SIG-M5 (cell line): ENCODE measurements around the gene MCF2L2.

Experiments
- DNase-seq: peaks from one replicate; lab custom pipeline; 2025; lab: John Stamatoyannopoulos, UW

MCF2L2 gene

DNA sequence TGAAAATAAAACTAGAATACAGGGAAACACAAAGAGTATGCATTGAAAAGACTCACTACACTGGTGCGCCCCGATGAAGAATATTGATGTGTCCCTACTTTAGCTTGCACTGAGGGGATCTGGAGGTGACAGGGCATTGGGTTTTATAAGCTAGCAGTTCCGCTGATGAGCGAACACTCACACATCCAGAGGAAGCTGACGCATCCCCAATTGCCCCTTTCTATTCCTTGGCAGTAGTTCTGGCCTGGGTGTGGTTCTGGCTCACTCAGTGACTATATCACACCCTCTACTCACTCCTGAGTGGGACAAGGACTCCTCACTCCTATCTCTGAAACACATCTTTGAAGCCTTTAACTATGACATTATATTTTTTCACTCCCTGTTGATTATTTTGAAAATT, 104.3 kb downstream of the MCF2L2 start:
- no peak for DNase-seq

- DNase-seq = no peak
Measured at GRCh38 chr3:183319371-183319770, 109.0 kb downstream of the MCF2L2 start.

DNA sequence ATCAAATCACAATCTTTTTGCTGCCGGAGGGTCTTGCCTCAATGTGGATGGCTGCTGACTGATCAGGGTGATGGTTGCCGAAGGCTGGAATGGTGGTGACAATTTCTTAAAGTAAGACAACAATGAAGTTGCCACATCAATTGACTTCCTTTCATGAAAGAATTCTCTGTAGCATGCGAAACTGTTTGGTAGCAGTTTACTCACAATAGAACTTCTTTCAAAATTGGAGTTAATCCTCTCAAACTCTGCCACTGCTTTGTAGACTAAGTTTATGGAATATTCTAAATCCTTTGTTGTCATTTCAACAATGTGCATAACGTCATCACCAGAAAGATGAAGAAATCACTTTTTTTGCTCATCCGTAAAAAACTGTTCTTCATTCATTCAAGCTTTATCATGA, 109.5 kb downstream of the MCF2L2 start:
- DNase-seq = no peak

GRCh38 chr3:183317886-183318865, 110.2 kb downstream of the MCF2L2 start:
- no peak for DNase-seq

GRCh38 chr3:183317271-183317670, 111.1 kb downstream of the MCF2L2 start:
- no peak for DNase-seq

- DNase-seq = no peak
Measured at GRCh38 chr3:183315739-183316138, 112.7 kb downstream of the MCF2L2 start.

GRCh38 chr3:183313764-183314163, 114.7 kb downstream of the MCF2L2 start:
- DNase-seq = no peak

- peak; percentile 59 for DNase-seq
Measured at GRCh38 chr3:183313351-183313750, 115.1 kb downstream of the MCF2L2 start.

DNA sequence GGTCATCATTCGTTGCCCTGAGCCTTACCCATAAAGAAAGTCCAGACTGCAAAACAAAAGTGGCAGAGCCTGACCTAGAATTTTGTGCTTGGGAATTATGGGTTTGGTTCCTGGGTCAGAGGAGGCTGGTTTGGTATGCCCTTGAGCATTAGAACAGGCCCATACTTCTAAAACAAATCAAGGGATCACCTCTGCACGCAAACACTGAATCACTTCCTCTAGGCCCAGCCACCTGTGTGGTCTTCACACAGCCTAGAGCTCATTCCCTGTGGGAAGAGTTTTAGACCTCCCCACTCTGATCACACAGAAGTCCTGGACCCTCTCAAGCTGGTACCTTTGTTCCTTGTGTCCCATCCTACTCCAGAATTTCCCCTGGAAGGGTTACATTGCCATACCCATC, 116.0 kb downstream of the MCF2L2 start:
- no peak for DNase-seq

GRCh38 chr3:183310936-183311335, 117.5 kb downstream of the MCF2L2 start:
- DNase-seq = no peak

GRCh38 chr3:183309276-183309675, 119.1 kb downstream of the MCF2L2 start:
- DNase-seq = no peak

DNA sequence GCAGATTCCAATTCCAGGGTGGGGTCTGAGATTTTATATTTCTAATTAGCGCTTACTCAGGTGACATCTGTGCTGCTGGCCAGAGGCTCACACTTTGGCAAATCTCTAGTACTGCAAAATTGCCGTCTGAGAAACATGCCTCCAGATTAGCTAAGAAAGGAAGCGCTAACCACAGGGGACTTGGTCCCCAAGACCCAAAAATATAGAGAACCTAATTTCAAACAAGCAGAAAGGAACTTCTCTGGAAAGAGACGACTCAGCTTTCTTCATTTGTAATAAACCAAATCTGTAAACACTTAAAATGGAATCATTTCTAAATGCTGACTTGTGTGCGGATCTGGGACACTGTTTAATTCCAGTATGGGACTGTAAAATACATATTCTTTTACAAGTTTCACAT, 119.7 kb downstream of the MCF2L2 start:
- no peak for DNase-seq

DNA sequence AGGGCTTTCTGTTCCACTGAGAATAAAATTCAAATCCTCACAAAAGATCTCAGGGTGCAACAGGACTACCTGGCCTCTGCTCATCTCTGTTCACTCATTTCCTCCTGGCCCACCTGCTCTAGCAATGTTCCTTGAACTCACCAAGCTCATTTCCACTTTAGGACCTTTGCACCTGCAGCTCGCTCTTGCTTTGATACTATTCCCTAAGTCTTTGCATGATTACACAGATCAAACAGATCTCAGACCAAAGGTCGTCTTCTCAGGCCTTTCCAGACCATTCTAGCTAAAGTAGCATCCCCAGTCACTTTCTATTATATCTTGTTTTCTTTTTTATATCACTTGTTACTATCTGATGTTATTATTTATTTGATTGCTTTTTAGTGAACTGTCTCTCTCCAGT, 120.7 kb downstream of the MCF2L2 start:
- DNase-seq = no peak

GRCh38 chr3:183306798-183307671, 121.4 kb downstream of the MCF2L2 start:
- peak; percentile 90 for DNase-seq

DNA sequence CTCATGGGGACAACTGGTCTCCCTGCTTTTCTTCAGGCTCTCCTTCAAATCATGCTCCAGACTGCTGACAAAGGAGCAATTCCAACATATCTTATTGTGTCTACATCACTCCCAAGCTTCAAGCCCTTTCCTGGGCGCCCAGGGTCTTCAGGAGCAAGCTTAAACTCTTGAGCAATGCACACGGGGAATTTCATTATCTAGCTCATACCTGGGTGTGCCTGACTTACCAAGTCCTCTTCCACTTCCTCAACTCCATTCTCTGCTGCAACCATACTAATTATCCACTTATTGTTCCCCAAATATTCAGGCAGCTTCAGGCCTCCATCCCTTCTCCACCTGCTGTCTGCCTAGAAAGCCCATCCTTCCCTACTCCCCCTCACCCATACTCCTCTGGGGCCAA, 124.7 kb downstream of the MCF2L2 start:
- no peak for DNase-seq

- no peak for DNase-seq
Measured at GRCh38 chr3:183301937-183302580, 126.4 kb downstream of the MCF2L2 start.

DNA sequence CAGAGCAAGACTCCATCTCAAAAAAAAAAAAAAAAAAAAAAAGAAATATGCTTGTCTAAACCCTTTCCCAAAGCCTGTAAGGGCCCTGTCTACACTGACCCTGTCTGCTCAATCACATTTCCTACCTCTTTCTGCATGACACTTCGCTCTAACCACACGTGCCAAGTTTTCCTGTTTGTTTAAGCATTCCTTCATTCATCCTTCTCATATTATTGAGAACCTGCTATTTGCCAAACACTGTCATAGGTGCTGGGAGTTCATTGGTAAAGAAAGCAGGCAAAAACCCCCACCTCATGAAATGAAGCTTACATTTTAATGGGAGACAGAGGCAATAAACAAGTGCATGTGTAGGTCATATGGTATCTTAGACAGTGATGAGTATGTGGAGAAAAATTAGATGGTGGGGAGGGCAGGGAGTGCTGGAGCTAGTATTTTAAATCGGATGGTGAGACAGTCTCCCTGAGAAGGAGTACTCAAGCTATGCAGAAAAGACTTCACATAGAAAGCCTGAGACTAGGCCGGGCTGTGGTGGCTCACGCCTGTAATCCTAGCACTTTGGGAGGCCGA, 127.3 kb downstream of the MCF2L2 start:
- no peak for DNase-seq

GRCh38 chr3:183299976-183300375, 128.4 kb downstream of the MCF2L2 start:
- no peak for DNase-seq

- DNase-seq = peak; percentile 31
Measured at GRCh38 chr3:183298701-183299153, 129.7 kb downstream of the MCF2L2 start.

DNA sequence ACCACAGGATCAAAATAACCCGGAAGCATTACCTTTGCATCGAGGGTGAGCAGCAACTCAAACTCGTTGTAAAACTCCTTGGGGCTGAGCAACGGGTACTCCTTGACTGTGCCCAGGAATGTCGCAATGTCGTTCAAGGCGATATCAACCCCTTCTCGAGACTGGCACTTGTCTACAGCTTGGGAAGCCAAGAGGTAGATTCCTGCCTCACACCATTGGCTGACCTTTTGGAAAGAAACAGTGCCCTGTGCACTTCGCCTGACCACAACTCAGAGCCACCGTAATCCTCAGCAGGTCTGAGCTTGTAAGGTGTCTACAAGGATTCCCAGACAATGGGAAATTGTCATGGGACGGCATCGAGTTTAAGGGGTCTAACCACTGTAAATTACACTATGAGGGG, 131.5 kb downstream of the MCF2L2 start:
- no peak for DNase-seq

- peak; percentile 30 for DNase-seq
Measured at GRCh38 chr3:183295211-183295610, 133.2 kb downstream of the MCF2L2 start.

GRCh38 chr3:183293966-183294365, 134.5 kb downstream of the MCF2L2 start:
- DNase-seq = no peak
